ENCODE measurements around the gene CCDC92. TPM values are rescaled to one million over a fixed set of nuclear protein-coding genes. Genes with fewer than 3 reads are reported as not detected.

CCDC92 gene
- total and polyA plus RNA-seq, 2 donors from 2014 or later = 39.3 to 41.4 TPM

- no peak for TF ChIP-seq CTCF (IDR thresholded peaks at IDR 0.05; ENCODE audit: borderline replicate concordance, extremely low read depth, insufficient read depth)
- H3K9ac ChIP-seq (ENCODE audit: low read length in 3 of 3) = no peak overlapping the region
- no peaks in the 10 kb centered on the region for H3K27me3 ChIP-seq (ENCODE audit: control insufficient read depth, insufficient read depth, low read length)
- no peaks in the 10 kb centered on the region for H3K9me3 ChIP-seq (ENCODE audit: control insufficient read depth in 2 of 3, insufficient read depth in 1 of 3, low read length in 3 of 3)
- no peak overlapping the region for H3K27ac ChIP-seq (ENCODE audit: low read depth in 2 of 2, low read length in 2 of 2)
- H3K4me1 ChIP-seq (ENCODE audit: control insufficient read depth in 2 of 3, insufficient read depth in 2 of 3, low read depth in 1 of 3, low read length in 3 of 3) = peaks cover 0 to 8% (median 7%) of the 10 kb centered on the region in 3 donors
- DNase-seq = no peak
- no peak for FAIRE-seq
- intact Hi-C loops (cut with DNase I) = no loop called here
- H3K36me3 ChIP-seq (ENCODE audit: control insufficient read depth in 2 of 3, insufficient read depth in 3 of 3, low read length in 3 of 3) = peaks cover 15 to 32% (median 15%) of the 10 kb centered on the region in 3 donors
- H3K4me3 ChIP-seq (ENCODE audit: low read length in 3 of 3) = no peak overlapping the region
Measured at GRCh38 chr12:124008595-124008994, 36.0 kb upstream of the CCDC92 start.

- H3K4me1 ChIP-seq (ENCODE audit: control insufficient read depth in 2 of 3, insufficient read depth in 2 of 3, low read depth in 1 of 3, low read length in 3 of 3) = peaks cover 0 to 8% (median 7%) of the 10 kb centered on the region in 3 donors
Measured at GRCh38 chr12:124007826-124008570, 35.4 kb upstream of the CCDC92 start.

GRCh38 chr12:124006846-124007713 is 34.4 kb upstream of the CCDC92 start:
- DNase-seq (no peak), FAIRE-seq (no peak)
- Histone ChIP-seq H3K9me3 (ENCODE audit: control insufficient read depth in 2 of 3, insufficient read depth in 1 of 3, low read length in 3 of 3) (no peaks in the 10 kb centered on the region), H3K27me3 (ENCODE audit: control insufficient read depth, insufficient read depth, low read length) (no peaks in the 10 kb centered on the region), H3K4me3 (ENCODE audit: low read length in 3 of 3) (no peak overlapping the region), H3K4me1 (ENCODE audit: control insufficient read depth in 2 of 3, insufficient read depth in 2 of 3, low read depth in 1 of 3, low read length in 3 of 3) (peaks cover 0 to 8% (median 7%) of the 10 kb centered on the region in 3 donors), H3K9ac (ENCODE audit: low read length in 3 of 3) (no peak overlapping the region), H3K36me3 (ENCODE audit: control insufficient read depth in 2 of 3, insufficient read depth in 3 of 3, low read length in 3 of 3) (peaks cover 6 to 22% (median 8%) of the 10 kb centered on the region in 3 donors), H3K27ac (ENCODE audit: low read depth in 2 of 2, low read length in 2 of 2) (no peak overlapping the region)
- intact Hi-C loops (cut with DNase I) = no loop called here
- no peak for TF ChIP-seq CTCF (IDR thresholded peaks at IDR 0.05; ENCODE audit: borderline replicate concordance, extremely low read depth, insufficient read depth)

More at GRCh38 chr12:124007826-124008570, 35.4 kb upstream of the CCDC92 start:
- Histone ChIP-seq H3K9ac (ENCODE audit: low read length in 3 of 3) (no peak overlapping the region), H3K27me3 (ENCODE audit: control insufficient read depth, insufficient read depth, low read length) (no peaks in the 10 kb centered on the region), H3K9me3 (ENCODE audit: control insufficient read depth in 2 of 3, insufficient read depth in 1 of 3, low read length in 3 of 3) (no peaks in the 10 kb centered on the region), H3K4me3 (ENCODE audit: low read length in 3 of 3) (no peak overlapping the region), H3K36me3 (ENCODE audit: control insufficient read depth in 2 of 3, insufficient read depth in 3 of 3, low read length in 3 of 3) (peaks cover 13 to 29% (median 14%) of the 10 kb centered on the region in 3 donors), H3K27ac (ENCODE audit: low read depth in 2 of 2, low read length in 2 of 2) (no peak overlapping the region)
- DNase-seq (peak in 1 of 5 donors; percentile 33), FAIRE-seq (no peak)
- intact Hi-C loops (cut with DNase I) = no loop called here
- no peak for TF ChIP-seq CTCF (IDR thresholded peaks at IDR 0.05; ENCODE audit: borderline replicate concordance, extremely low read depth, insufficient read depth)

Measured in kidney (tissue), 14 donors.